T-helper 2 cell treated with Interferon-gamma antibody and Interleukin-4, amounts not matched to agents 100 ng/mL and 5 ng/mL, for 36 hours (primary cell): ENCODE results near the gene DOHH. TPM values are rescaled to one million over a fixed set of nuclear protein-coding genes. Genes with fewer than 3 reads are reported as not detected.
"Not testable (repeated sequence)": the region's sequence is repeated elsewhere in the genome, so short reads cannot be mapped to it uniquely, and the experiment has no call there.

Experiments used
- intact Hi-C: fragments of 100-400 bp; cut with micrococcal nuclease; formaldehyde crosslinking; loops from one replicate; pipeline ENCODE4 v1.15.1; 2023
- total RNA-seq: library from RNA; stranded (reverse); gene quantifications from 2 replicates; pipeline ENCODE4 v1.2.3, GENCODE V29; 2022

Gene DOHH
- total RNA-seq, 1 donor from 2014 or later: 16.2 TPM

- intact Hi-C loops: no loop called here
Observed at GRCh38 chr19:3534375-3535234, 34.1 kb upstream of the DOHH start.

- intact Hi-C loops: no loop called here
Observed at GRCh38 chr19:3533563-3534216, 33.2 kb upstream of the DOHH start.

- intact Hi-C loops: no loop called here
Observed at GRCh38 chr19:3533033-3533432, 32.6 kb upstream of the DOHH start.

- intact Hi-C loops: no loop called here
Observed at GRCh38 chr19:3532154-3532786, 31.8 kb upstream of the DOHH start.

GRCh38 chr19:3531716-3532115, 31.2 kb upstream of the DOHH start:
- intact Hi-C loops: no loop called here

GRCh38 chr19:3530389-3530788, 29.9 kb upstream of the DOHH start:
- intact Hi-C loops: no loop called here

GRCh38 chr19:3529299-3529698, 28.8 kb upstream of the DOHH start:
- intact Hi-C loops: not testable (repeated sequence)

GRCh38 chr19:3528539-3529211, 28.2 kb upstream of the DOHH start:
- intact Hi-C loops: no loop called here

- intact Hi-C loops: no loop called here
Observed at GRCh38 chr19:3528080-3528479, 27.6 kb upstream of the DOHH start.

GRCh38 chr19:3527238-3527910, 26.9 kb upstream of the DOHH start:
- intact Hi-C loops: no loop called here

- intact Hi-C loops: no loop called here
Observed at GRCh38 chr19:3526507-3527237, 26.2 kb upstream of the DOHH start.

- intact Hi-C loops: no loop called here
Observed at GRCh38 chr19:3524904-3525451, 24.5 kb upstream of the DOHH start.

GRCh38 chr19:3524078-3524842, 23.8 kb upstream of the DOHH start:
- intact Hi-C loops: no loop called here

GRCh38 chr19:3523361-3524077, 23.0 kb upstream of the DOHH start:
- intact Hi-C loops: no loop called here

GRCh38 chr19:3522421-3523360, 22.2 kb upstream of the DOHH start:
- intact Hi-C loops: no loop called here

- intact Hi-C loops: no loop called here
Observed at GRCh38 chr19:3521104-3521445, 20.6 kb upstream of the DOHH start.

- intact Hi-C loops: no loop called here
Observed at GRCh38 chr19:3520166-3521103, 20.0 kb upstream of the DOHH start.
